OCI-LY3 (cell line): ENCODE results near the gene ELAPOR1.

Experiments used
- H2AFZ ChIP-seq: fragments of 200-600, 300-600 bp; shearing (Covaris generic); 2 replicates; pipeline ENCODE4 v1.6.0; 2014; ENCODE audit warnings: antibody characterized with exemption, low read depth, low read length
- H3K27ac ChIP-seq: fragments of 200-600, 300-600 bp; sonication (generic); 2 replicates; pipeline ENCODE4 v1.5.1; 2014; ENCODE audit warnings: mild to moderate bottlenecking, low read length, moderate library complexity, mixed read lengths
- H3K27me3 ChIP-seq: fragments of 200-600, 300-600 bp; sonication (generic); 2 replicates; pipeline ENCODE4 v1.6.1; 2014; ENCODE audit warnings: low read depth, low read length, mixed read lengths
- H3K36me3 ChIP-seq: fragments of 200-600, 300-600 bp; sonication (generic); replicated peaks from 2 replicates; pipeline ENCODE3; 2014; ENCODE audit warnings: low read depth, low read length, mixed read lengths
- H3K4me1 ChIP-seq: fragments of 300-600, 200-600 bp; sonication (generic); 2 replicates; pipeline ENCODE4 v1.6.1; 2014; ENCODE audit warnings: low read length, mixed read lengths
- H3K4me2 ChIP-seq: fragments of 200-600, 300-600 bp; sonication (generic); 2 replicates; pipeline ENCODE4 v1.6.1; 2014; ENCODE audit warnings: low read length, mixed read lengths
- H3K4me3 ChIP-seq: fragments of 300-600, 200-600 bp; sonication (generic); 2 replicates; pipeline ENCODE4 v1.5.1; 2014; ENCODE audit warnings: antibody characterized with exemption, mild to moderate bottlenecking, low read length, moderate library complexity
- H3K79me2 ChIP-seq: fragments of 300-600, 200-600 bp; shearing (Covaris generic); 2 replicates; pipeline ENCODE4 v1.6.1; 2014; ENCODE audit warnings: mild to moderate bottlenecking, low read length, mixed read lengths
- H3K9ac ChIP-seq: fragments of 300-600, 200-600 bp; shearing (Covaris generic); 2 replicates; pipeline ENCODE4 v1.6.0; 2014; ENCODE audit warnings: mild to moderate bottlenecking, low read length, moderate library complexity
- H3K9me3 ChIP-seq: fragments of 200-600, 300-600 bp; shearing (Covaris generic); 2 replicates; pipeline ENCODE4 v1.6.1; 2014; ENCODE audit warnings: low read length, mixed read lengths; ENCODE audit not compliant: insufficient read depth
- H4K20me1 ChIP-seq: fragments of 200-600, 300-600 bp; sonication (generic); 2 replicates; pipeline ENCODE4 v1.6.1; 2016; ENCODE audit warnings: low read length, mixed read lengths; ENCODE audit not compliant: insufficient read depth
- EZH2phosphoT487 ChIP-seq: fragments of 200-600 bp; shearing (Covaris generic); IDR thresholded peaks from 2 replicates; pipeline ENCODE4 v1.6.1; 2018; ENCODE audit warnings: antibody characterized with exemption, mixed run types, low read depth
- TF ChIP-seq, protein P1 (sequence below): fragments of 200-600, 300-600 bp; sonication (generic); IDR thresholded peaks from 2 replicates; pipeline ENCODE4 v1.5.1; 2014; ENCODE audit warnings: antibody characterized with exemption, low read length, low read depth

Gene ELAPOR1

DNA sequence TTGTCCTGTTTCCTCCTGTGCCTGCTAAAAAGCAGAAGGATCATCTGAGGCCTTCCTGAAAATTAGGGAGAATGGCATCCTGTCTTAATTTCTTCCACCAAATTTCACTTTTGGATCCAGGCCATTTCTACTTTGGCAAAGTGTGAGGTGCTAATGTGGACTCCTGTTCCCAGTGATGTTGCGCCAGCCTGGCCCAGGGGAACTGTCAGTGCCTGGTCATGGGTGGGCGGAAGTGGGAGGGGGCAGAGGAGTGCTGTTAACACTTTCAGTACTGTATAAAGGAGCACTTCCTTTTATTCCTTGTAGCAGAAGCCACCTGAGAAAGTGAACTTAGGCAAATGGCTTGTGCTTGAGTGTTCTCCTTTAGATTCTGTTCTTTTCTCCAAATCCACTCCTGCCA, 19.9 kb downstream of the ELAPOR1 start:
- peak overlapping the region; percentile 72 for H3K4me2 ChIP-seq
- peak overlapping the region; percentile 57; the same call in 1 of the 2 replicates for H2AFZ ChIP-seq
- H3K9ac ChIP-seq, result no peak overlapping the region
- TF ChIP-seq, protein P1, sequence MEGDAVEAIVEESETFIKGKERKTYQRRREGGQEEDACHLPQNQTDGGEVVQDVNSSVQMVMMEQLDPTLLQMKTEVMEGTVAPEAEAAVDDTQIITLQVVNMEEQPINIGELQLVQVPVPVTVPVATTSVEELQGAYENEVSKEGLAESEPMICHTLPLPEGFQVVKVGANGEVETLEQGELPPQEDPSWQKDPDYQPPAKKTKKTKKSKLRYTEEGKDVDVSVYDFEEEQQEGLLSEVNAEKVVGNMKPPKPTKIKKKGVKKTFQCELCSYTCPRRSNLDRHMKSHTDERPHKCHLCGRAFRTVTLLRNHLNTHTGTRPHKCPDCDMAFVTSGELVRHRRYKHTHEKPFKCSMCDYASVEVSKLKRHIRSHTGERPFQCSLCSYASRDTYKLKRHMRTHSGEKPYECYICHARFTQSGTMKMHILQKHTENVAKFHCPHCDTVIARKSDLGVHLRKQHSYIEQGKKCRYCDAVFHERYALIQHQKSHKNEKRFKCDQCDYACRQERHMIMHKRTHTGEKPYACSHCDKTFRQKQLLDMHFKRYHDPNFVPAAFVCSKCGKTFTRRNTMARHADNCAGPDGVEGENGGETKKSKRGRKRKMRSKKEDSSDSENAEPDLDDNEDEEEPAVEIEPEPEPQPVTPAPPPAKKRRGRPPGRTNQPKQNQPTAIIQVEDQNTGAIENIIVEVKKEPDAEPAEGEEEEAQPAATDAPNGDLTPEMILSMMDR, result no peak
- TF ChIP-seq EZH2phosphoT487, result no peak
- H4K20me1 ChIP-seq, result no peaks in the 10 kb centered on the region
- peak overlapping the region; percentile 43 for H3K4me3 ChIP-seq
- no peak overlapping the region for H3K27ac ChIP-seq
- H3K27me3 ChIP-seq, result no peaks in the 10 kb centered on the region
- no peaks in the 10 kb centered on the region for H3K79me2 ChIP-seq
- no peaks in the 10 kb centered on the region for H3K36me3 ChIP-seq
- H3K4me1 ChIP-seq, result peaks cover 17% of the 10 kb centered on the region
- no peaks in the 10 kb centered on the region for H3K9me3 ChIP-seq

DNA sequence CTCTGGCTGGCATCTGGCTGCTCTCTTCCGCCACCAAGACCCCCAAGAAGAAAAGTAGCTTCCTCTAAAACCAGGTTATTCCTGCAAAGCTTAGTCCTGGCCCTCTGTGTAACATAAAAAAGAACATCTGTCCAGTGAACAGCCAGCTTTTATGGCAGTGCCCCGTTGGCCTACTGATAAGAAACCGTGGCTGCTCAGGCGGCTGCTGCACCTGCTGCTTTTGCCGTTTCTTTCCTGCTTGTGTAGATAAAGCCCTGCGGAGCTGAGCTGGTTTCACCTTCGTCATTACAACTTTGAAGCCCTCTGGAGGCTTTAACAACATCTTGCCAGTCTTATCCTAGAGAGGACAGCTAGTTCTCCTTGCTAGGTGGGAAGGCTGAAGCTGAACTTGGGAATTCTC, 20.5 kb downstream of the ELAPOR1 start:
- H3K4me3 ChIP-seq, result peak overlapping the region; percentile 43
- H3K9ac ChIP-seq, result no peak overlapping the region
- H3K9me3 ChIP-seq, result no peaks in the 10 kb centered on the region
- peak overlapping the region; percentile 72 for H3K4me2 ChIP-seq
- H3K27ac ChIP-seq, result no peak overlapping the region
- H3K79me2 ChIP-seq, result no peaks in the 10 kb centered on the region
- H3K36me3 ChIP-seq, result no peaks in the 10 kb centered on the region
- peaks cover 17% of the 10 kb centered on the region for H3K4me1 ChIP-seq
- no peaks in the 10 kb centered on the region for H4K20me1 ChIP-seq
- peak overlapping the region; percentile 57 for H2AFZ ChIP-seq
- TF ChIP-seq, protein P1, result no peak
- TF ChIP-seq EZH2phosphoT487, result no peak
- H3K27me3 ChIP-seq, result no peaks in the 10 kb centered on the region

DNA sequence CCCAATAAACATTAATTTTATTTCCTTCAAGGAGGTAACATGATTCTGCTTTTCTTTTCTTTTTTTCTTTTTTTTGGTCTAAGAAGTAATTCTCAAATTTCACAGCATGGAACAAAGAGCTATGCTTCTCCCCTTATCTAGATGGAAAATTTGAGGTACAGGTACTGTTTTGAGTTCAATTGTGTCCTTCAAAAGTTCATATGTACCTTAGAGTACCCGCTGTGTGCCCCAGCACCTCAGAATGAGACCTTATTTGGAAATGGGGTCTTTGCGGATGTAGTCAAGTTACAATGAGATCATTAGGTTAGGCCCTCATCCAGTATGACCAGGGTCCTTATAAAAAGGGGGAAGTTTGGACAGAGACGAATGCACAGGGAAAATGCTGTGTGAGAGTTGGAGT, 22.0 kb downstream of the ELAPOR1 start:
- H3K27ac ChIP-seq, result no peak overlapping the region
- TF ChIP-seq, protein P1, result no peak
- TF ChIP-seq EZH2phosphoT487, result no peak
- H3K79me2 ChIP-seq, result no peaks in the 10 kb centered on the region
- no peaks in the 10 kb centered on the region for H3K9me3 ChIP-seq
- H3K4me3 ChIP-seq, result no peak overlapping the region
- H3K4me1 ChIP-seq, result peaks cover 17% of the 10 kb centered on the region
- no peaks in the 10 kb centered on the region for H3K27me3 ChIP-seq
- no peak overlapping the region for H2AFZ ChIP-seq
- no peak overlapping the region for H3K9ac ChIP-seq
- H3K4me2 ChIP-seq, result no peak overlapping the region
- H4K20me1 ChIP-seq, result no peaks in the 10 kb centered on the region
- no peaks in the 10 kb centered on the region for H3K36me3 ChIP-seq

DNA sequence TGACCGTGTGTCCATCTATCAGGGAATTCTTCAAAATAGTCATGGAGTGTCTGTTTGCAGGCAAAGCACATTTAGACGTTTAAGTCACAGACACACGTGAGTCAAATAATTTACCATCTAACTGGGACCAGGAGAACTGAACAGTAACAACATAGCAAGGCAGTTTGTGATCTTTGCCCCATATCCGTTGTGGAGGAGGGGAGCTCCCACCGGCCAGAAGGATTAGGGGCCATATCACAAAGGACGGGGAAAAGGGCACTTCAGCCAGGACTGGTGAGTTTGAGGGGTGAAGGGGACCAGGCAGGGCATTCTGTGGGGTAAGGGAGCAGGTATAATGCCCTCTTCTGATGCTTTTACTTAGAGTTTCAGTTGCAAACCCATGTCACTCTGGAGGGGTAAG, 22.9 kb downstream of the ELAPOR1 start:
- Histone ChIP-seq H3K4me3 (no peak overlapping the region), H3K27me3 (no peaks in the 10 kb centered on the region), H3K9ac (no peak overlapping the region), H3K36me3 (no peaks in the 10 kb centered on the region), H3K9me3 (no peaks in the 10 kb centered on the region), H3K79me2 (no peaks in the 10 kb centered on the region), H3K4me1 (peaks cover 17% of the 10 kb centered on the region), H3K27ac (no peak overlapping the region), H4K20me1 (no peaks in the 10 kb centered on the region), H3K4me2 (no peak overlapping the region), H2AFZ (no peak overlapping the region)
- TF ChIP-seq, protein P1, result no peak
- TF ChIP-seq EZH2phosphoT487, result no peak
